Inflammatory macrophage treated with lipopolysaccharide for 1 hour (primary cell): ENCODE data around the gene PDLIM7.
A peak's percentile ranks its signal among the peaks of the same experiment; 100 is the strongest.
"Not testable (repeated sequence)": the region's sequence is repeated elsewhere in the genome, so short reads cannot be mapped to it uniquely, and the experiment has no call there.

Source experiments
- DNase-seq, 2 donors: peaks; one replicate each; pipeline ENCODE4 v3.0.0-alpha.2; 2020 to 2022

Gene PDLIM7

GRCh38 chr5:177497292-177498012 lies at the start of gene PDLIM7:
Gene PDLIM7 (minus strand): TSS chr5:177497604. CDS start chr5:177496512, 1,092 bp downstream.
- DNase-seq: peak; percentile 95 to 98

- DNase-seq: peak; percentile 71 to 83
Observed at GRCh38 chr5:177546258-177546741, 48.9 kb upstream of the PDLIM7 start.

GRCh38 chr5:177545487-177546257 lies 48.3 kb upstream of the PDLIM7 start:
- peak; percentile 87 to 92 for DNase-seq

- DNase-seq: no peak
Observed at GRCh38 chr5:177542816-177543465, 45.5 kb upstream of the PDLIM7 start.

GRCh38 chr5:177540438-177540837 lies 43.0 kb upstream of the PDLIM7 start:
- no peak for DNase-seq

GRCh38 chr5:177539411-177539810 lies 42.0 kb upstream of the PDLIM7 start:
- DNase-seq: peak in 1 of 2 donors; percentile 45

- no peak for DNase-seq
Observed at GRCh38 chr5:177538876-177539275, 41.5 kb upstream of the PDLIM7 start.

GRCh38 chr5:177537389-177538361 lies 40.3 kb upstream of the PDLIM7 start:
- DNase-seq: no peak

- DNase-seq: no peak
Observed at GRCh38 chr5:177536386-177536785, 39.0 kb upstream of the PDLIM7 start.

- DNase-seq: no peak
Observed at GRCh38 chr5:177535125-177535524, 37.7 kb upstream of the PDLIM7 start.

GRCh38 chr5:177534433-177534832 lies 37.0 kb upstream of the PDLIM7 start:
- not testable (repeated sequence) for DNase-seq

- no peak for DNase-seq
Observed at GRCh38 chr5:177531209-177531940, 34.0 kb upstream of the PDLIM7 start.

- no peak for DNase-seq
Observed at GRCh38 chr5:177530638-177531037, 33.2 kb upstream of the PDLIM7 start.

- no peak for DNase-seq
Observed at GRCh38 chr5:177529247-177530203, 32.1 kb upstream of the PDLIM7 start.

GRCh38 chr5:177528631-177529030 lies 31.2 kb upstream of the PDLIM7 start:
- no peak for DNase-seq

- DNase-seq: no peak
Observed at GRCh38 chr5:177527595-177527994, 30.2 kb upstream of the PDLIM7 start.

- no peak for DNase-seq
Observed at GRCh38 chr5:177526791-177527190, 29.4 kb upstream of the PDLIM7 start.

GRCh38 chr5:177526191-177526590 lies 28.8 kb upstream of the PDLIM7 start:
- DNase-seq: no peak

- no peak for DNase-seq
Observed at GRCh38 chr5:177524941-177525655, 27.7 kb upstream of the PDLIM7 start.

GRCh38 chr5:177524539-177524900 lies 27.1 kb upstream of the PDLIM7 start:
- no peak for DNase-seq
